ENCODE data around the gene ARHGAP22.

ARHGAP22 gene

GRCh38 chr10:48463318-48464003 is 141.4 kb downstream of the ARHGAP22 start:
- no peak for DNase-seq (ENCODE audit: low spot score)

GRCh38 chr10:48462482-48463020 is 142.3 kb downstream of the ARHGAP22 start:
- no peak for DNase-seq (ENCODE audit: low spot score)

GRCh38 chr10:48461623-48462481 is 143.0 kb downstream of the ARHGAP22 start:
- DNase-seq (ENCODE audit: low spot score), result no peak

- DNase-seq (ENCODE audit: low spot score), result no peak
Observed at GRCh38 chr10:48460182-48460581, 144.7 kb downstream of the ARHGAP22 start.

GRCh38 chr10:48459270-48460150 is 145.4 kb downstream of the ARHGAP22 start:
- no peak for DNase-seq (ENCODE audit: low spot score)

- DNase-seq (ENCODE audit: low spot score), result no peak
Observed at GRCh38 chr10:48458662-48459048, 146.2 kb downstream of the ARHGAP22 start.

- no peak for DNase-seq (ENCODE audit: low spot score)
Observed at GRCh38 chr10:48457949-48458661, 146.8 kb downstream of the ARHGAP22 start.

GRCh38 chr10:48456808-48457761 is 147.8 kb downstream of the ARHGAP22 start:
- DNase-seq (ENCODE audit: low spot score), result no peak

GRCh38 chr10:48456361-48456804 is 148.5 kb downstream of the ARHGAP22 start:
- DNase-seq (ENCODE audit: low spot score), result no peak

GRCh38 chr10:48455392-48456151 is 149.3 kb downstream of the ARHGAP22 start:
- no peak for DNase-seq (ENCODE audit: low spot score)

GRCh38 chr10:48455055-48455391 is 149.8 kb downstream of the ARHGAP22 start:
- no peak for DNase-seq (ENCODE audit: low spot score)

GRCh38 chr10:48454302-48455054 is 150.4 kb downstream of the ARHGAP22 start:
- no peak for DNase-seq (ENCODE audit: low spot score)

- no peak for DNase-seq (ENCODE audit: low spot score)
Observed at GRCh38 chr10:48453451-48454301, 151.2 kb downstream of the ARHGAP22 start.

- no peak for DNase-seq (ENCODE audit: low spot score)
Observed at GRCh38 chr10:48452879-48453412, 151.9 kb downstream of the ARHGAP22 start.

- DNase-seq (ENCODE audit: low spot score), result no peak
Observed at GRCh38 chr10:48451969-48452878, 152.6 kb downstream of the ARHGAP22 start.

GRCh38 chr10:48450741-48451466 is 154.0 kb downstream of the ARHGAP22 start:
- DNase-seq (ENCODE audit: low spot score), result no peak
